GM21360 (cell line): ENCODE data around the gene PRX.
"Not testable (repeated sequence)": the region's sequence is repeated elsewhere in the genome, so short reads cannot be mapped to it uniquely, and the experiment has no call there.

Experiments
- ATAC-seq: cut with Tn5 transposase; IDR thresholded peaks from one replicate; pipeline ENCODE4 v1.9.1; 2021; ENCODE audit warnings: mild to moderate bottlenecking, moderate library complexity; ENCODE audit not compliant: unreplicated experiment

PRX gene

DNA sequence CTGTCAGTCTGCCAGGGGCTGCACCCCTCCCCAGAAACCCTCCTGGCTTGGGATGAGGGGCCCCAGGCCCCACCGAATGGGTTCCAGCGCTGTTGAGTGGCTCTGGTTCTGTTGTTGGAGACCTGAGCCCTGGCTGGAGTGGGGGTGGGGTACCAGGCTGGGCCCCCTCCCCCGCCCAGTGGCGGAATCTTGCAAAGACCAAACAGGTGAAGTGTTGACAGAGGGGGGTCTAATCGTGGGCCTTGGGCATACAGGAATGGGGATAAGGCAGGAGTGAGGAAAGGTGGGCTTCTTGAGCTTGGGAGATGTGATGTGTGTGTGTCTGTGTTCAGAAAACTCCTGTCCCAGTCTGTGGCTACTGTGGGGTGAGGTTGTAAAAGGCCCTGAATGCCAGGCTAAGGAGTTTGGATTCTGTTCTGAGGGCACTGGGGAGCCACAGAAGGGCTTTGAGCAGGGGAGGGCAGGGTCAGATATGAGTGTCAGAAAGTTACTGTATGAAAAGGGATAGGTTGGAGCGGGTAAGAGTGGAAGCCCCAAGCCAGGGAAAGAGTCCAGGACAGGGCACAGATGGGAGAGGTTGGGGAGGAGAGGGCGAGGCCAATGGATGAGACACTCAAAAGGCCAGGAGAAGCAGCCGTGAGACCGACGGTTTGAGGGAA is 23.0 kb downstream of the PRX start, which contains the start of gene HIPK4:
HIPK4 (minus strand) TSS at position 98 of the 659 bp plus-strand sequence. CDS start 279 bp downstream, outside the sequence.
- no peak for ATAC-seq

DNA sequence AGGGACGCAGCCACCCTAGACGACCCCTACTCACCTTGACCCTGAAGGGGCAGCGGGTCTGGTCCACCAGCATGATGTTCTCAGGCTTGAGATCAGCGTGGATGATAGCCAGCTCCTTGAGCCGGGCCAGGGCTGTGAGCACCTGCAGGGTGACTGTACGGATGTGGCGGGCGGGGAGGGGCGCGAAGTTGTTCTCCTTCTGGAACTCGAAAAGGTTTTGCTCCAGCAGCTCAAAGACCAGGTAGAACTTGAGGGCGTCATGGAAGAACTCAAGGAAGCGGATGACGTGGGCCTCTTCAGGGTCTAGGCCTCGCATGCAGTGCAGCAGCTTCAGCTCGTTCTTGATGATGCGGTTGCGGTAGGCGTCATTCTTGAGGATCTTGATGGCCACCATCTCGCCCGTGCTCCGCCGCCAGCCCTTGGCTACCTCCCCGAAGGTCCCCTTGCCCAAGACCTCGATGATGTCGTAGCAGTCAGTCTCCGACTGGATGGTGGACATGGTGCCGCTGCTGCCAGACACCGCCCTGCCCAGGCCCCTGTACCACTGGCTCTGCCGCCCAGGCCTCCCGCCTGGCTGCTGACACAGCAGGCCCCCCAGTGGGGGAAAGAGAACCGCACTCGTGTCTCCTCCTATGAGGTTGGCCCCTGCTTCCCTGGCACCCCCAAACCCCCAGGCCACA is 23.6 kb downstream of the PRX start:
- no peak for ATAC-seq

DNA sequence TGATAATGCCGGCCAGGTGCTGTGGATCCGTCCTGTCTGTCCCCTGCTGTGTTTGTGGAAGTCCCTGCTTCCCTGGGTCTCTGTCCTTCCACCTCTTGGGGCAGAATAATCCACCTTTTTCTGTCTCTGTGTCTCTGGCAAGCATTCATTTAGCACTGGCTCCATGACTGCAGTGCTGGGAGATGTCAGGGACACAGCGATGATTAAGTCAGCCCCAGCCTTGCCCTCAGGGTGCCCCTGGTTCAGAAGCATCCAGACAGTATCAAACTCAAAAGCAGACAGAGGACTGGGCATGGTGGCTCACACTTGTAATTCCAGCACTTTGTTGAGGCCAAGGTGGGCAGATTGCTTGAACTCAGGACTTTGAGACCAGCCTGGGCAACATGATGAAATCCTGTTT is 24.7 kb downstream of the PRX start:
- no peak for ATAC-seq

DNA sequence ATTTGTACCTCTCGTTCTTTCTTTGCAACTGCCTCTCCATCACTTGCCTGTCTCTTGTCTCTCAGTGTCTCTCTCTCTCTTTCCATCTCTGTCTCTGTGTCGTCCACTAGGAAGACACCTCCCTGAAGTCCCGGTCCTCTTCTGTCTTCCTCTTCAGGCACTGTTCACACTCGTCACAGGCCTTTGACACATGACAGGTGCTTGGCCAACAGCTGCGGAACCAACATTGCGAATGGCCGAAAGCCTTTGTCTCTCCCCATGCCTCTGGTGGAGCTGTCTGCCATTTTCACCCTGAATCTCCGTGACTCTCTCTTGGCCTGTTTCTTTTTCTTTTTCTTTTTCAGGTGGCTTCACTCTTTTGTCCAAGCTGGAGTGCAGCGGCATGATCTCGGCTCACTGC is 26.0 kb downstream of the PRX start:
- ATAC-seq = no peak

DNA sequence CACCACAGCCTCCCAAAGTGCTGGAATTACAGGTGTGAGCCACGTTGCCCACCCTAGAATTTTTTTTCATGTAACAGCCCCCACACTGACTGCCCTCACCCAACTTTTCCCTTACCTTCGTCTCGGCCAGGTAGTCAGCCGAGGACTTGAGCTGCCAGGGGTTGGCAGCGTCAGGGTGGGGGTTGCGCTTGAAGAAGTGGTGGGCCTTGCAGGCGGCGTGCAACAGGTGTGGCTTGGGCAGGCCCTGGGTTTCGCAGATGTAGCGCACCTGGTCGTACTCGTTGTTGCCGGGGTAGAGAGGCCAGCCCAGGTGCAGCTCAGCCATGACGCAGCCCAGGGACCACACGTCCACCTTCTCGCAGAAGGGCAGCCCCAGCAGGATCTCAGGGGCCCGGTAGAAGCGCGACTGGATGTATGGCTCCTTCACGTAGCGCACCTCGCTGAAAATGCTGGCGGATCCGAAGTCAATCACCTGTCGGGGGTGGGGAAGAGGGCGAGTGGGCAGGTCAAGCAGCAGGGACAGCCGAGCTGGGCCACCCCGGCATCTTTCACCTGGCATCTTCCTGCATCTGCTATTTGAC is 29.4 kb downstream of the PRX start:
- no peak for ATAC-seq

DNA sequence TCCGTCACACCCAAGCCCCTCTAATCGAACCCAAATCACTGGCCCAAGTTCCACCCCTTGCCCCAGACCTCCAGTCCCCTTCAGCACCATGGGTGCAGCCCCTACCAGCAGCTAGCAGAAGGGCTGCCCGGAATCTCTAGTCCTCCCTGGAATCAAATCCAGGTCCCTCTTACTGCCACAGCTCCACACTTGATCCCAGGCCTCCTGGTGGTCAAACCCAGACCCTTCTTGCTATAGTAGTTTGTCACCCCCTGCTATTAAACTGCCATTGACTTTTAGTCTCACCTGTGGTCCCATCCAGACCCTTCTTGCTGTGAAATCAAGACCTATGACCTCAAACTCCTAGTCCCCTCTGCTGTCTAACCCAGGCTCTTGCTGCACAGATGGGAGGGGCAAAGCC is 31.9 kb downstream of the PRX start:
- ATAC-seq = no peak

DNA sequence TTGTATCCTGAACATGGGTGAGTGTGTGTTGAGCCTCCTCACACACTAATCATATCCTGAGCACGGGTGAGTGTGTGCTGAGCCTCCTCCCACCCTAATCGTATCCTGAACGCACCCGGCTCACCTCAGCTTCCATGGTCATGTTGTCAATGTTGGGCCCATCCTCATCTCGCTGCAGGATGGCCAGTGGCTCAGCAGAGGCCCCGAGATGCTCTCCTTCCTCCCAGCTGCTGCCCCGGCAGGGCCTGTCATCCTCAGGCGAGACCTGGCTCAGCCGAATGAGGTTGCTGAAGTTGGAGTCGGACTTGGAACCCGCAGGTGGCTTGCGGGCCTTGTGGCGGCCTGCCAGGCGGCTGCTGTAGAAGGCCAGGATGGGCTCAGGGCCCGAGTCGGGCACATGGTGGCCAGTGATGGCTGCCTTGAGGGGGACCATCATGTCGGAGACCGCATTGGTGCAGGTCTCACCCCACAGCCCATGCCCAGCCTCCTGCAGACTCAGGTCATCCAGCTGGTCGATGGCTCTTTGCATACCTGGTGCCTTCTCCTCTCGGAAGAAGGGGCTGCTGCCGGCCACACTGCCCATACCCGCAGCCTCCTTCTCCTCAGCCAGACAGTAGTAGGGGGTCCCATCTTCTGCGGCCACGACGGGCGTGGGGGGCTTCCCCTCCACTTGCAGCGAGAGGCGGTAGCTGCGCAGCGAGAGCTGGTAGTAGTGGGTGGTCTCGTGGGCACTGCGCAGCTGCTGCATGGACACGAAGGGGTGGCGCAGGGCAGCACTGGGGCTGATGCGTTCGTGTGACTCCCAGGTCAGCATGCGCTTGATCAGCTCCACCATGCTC is 32.8 kb downstream of the PRX start:
- no peak for ATAC-seq

GRCh38 chr19:40379446-40380198 is 33.6 kb downstream of the PRX start:
- ATAC-seq = no peak

GRCh38 chr19:40378509-40378908 is 34.7 kb downstream of the PRX start:
- ATAC-seq = no peak

DNA sequence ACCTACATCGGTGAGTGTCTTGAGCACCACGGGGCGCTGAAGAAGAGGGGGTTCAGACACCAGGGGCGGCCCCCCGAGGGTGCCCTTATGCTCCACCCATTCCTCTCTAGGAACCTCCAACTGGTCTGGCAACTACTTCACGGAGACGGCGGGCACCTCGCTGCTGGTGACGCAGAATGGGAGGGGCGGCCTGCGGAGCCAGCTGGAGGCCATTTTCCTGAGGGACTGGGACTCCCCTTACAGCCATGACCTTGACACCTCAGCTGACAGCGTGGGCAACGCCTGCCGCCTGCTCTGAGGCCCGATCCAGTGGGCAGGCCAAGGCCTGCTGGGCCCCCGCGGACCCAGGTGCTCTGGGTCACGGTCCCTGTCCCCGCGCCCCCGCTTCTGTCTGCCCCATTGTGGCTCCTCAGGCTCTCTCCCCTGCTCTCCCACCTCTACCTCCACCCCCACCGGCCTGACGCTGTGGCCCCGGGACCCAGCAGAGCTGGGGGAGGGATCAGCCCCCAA is 35.2 kb downstream of the PRX start:
- no peak for ATAC-seq

- no peak for ATAC-seq
Observed at GRCh38 chr19:40376286-40376862, 36.8 kb downstream of the PRX start.

GRCh38 chr19:40374084-40374483 is 39.1 kb downstream of the PRX start:
- no peak for ATAC-seq

DNA sequence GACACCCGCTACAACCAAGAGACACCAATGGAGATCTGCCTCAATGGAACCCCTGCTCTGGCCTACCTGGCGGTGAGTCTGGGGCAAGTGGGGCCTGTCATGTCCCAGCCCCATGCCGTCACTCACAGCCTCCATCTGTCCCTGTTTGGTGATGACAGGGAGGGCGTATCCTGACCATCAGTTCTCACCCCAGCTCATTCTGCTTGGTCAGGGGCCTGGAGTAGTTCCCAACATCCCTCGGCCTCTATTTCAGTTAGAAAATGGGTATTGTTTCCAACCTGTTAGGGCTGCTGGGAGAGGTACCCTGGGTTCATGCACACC is 41.4 kb downstream of the PRX start:
- no peak for ATAC-seq

- ATAC-seq = no peak
Observed at GRCh38 chr19:40370997-40371801, 42.0 kb downstream of the PRX start.

- not testable (repeated sequence) for ATAC-seq
Observed at GRCh38 chr19:40370253-40370652, 42.9 kb downstream of the PRX start.

DNA sequence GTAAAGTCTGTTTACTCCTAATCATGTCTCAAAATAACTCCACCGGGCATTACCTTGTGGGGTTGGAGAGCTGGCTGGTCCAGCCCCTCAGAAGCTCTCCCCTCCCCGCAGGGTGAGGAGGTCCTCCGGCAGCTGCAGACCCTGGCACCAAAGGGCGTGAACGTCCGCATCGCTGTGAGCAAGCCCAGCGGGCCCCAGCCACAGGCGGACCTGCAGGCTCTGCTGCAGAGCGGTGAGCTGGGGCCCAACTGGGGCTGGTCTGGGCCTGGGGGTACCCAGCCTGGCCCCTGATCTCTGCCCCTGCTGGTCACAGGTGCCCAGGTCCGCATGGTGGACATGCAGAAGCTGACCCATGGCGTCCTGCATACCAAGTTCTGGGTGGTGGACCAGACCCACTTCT is 43.4 kb downstream of the PRX start:
- no peak for ATAC-seq

- ATAC-seq = no peak
Observed at GRCh38 chr19:40367577-40368434, 45.4 kb downstream of the PRX start.

- ATAC-seq = no peak
Observed at GRCh38 chr19:40366697-40367561, 46.2 kb downstream of the PRX start.
